Upper lobe of left lung (tissue), 4 donors: ENCODE data around the gene IL36RN.

Experiments used
- CTCF ChIP-seq, 6 experiments: fragments of 450-650 bp in 4 of 6; fragments of 200-600 bp in 2 of 6; sonication (generic) in 2 of 6; IDR thresholded peaks; one replicate each; pipeline ENCODE4 v1.5.1; 2016 to 2019; ENCODE audit warnings: antibody characterized with exemption in 6 of 6
- POLR2A ChIP-seq, 4 donors: fragments of 450-650 bp; IDR thresholded peaks; one replicate each; pipeline ENCODE4 v1.5.1; 2016 to 2017; ENCODE audit warnings: antibody characterized with exemption in 4 of 4, mild to moderate bottlenecking in 2 of 4

- TF ChIP-seq CTCF (IDR thresholded peaks at IDR 0.05): no peak
- TF ChIP-seq POLR2A (IDR thresholded peaks at IDR 0.05): no peak
These were observed 48.9 kb upstream of the IL36RN start for GRCh38 chr2:113010088-113010487.
